ENCODE measurements around the gene CD300A. TPM values are rescaled to one million over a fixed set of nuclear protein-coding genes. Genes with fewer than 3 reads are reported as not detected.

Gene CD300A
- total RNA-seq, 5 donors from 2014 or later (not counting 1 experiment from before 2014, with no cell fraction given): 9.2 to 18.8 (median 12.5) TPM

- no peak for DNase-seq
- no peaks in the 10 kb centered on the region for H3K9me3 ChIP-seq
- Mint-ChIP-seq H3K27me3 (peaks cover 8 to 16% of the 10 kb centered on the region in 2 donors), H3K36me3 (no peaks in the 10 kb centered on the region), H3K27ac (no peak overlapping the region), H3K9me3 (no peaks in the 10 kb centered on the region), H3K4me3 (no peak overlapping the region), H3K4me1 (peaks cover 2 to 5% (median 5%) of the 10 kb centered on the region in 3 donors)
- no peak overlapping the region for H3K27ac ChIP-seq (ENCODE audit: low read length)
- peaks cover 0 to 60% of the 10 kb centered on the region in 2 experiments for H3K27me3 ChIP-seq (replicated peaks in 1 of 2; ENCODE audit: control insufficient read depth in 2 of 2, extremely low read depth in 1 of 2, insufficient read depth in 2 of 2, low read length in 1 of 2)
- H3K4me3 ChIP-seq (ENCODE audit: control insufficient read depth in 1 of 2, extremely low read depth in 1 of 2, low read length in 1 of 2): no peak overlapping the region
- ChIA-PET CTCF (no interaction called here), POLR2A (interaction anchor here (0.5 to 0.7 kb wide), 2 partner anchors 47 to 311 kb away, joined by 3 read pairs; no protein-coding TSS in a partner anchor)
- 58% methylated on average over 4 of the region's 12 CpGs for WGBS (ENCODE audit: insufficient coverage)
- no peak for ATAC-seq (replicated peaks in 1 of 4)
- H3K36me3 ChIP-seq (ENCODE audit: control insufficient read depth in 2 of 2, extremely low read depth in 1 of 2, insufficient read depth in 1 of 2, low read length in 1 of 2): no peaks in the 10 kb centered on the region
- peaks cover 2 to 24% of the 10 kb centered on the region in 2 experiments for H3K4me1 ChIP-seq (ENCODE audit: control insufficient read depth in 1 of 2, extremely low read depth in 1 of 2, insufficient read depth in 2 of 2, low read length in 2 of 2)
Observed at GRCh38 chr17:74444406-74444805, 22.0 kb upstream of the CD300A start.

- H3K4me1 ChIP-seq (ENCODE audit: control insufficient read depth in 1 of 2, extremely low read depth in 1 of 2, insufficient read depth in 2 of 2, low read length in 2 of 2): peaks cover 2 to 20% of the 10 kb centered on the region in 2 experiments
- Mint-ChIP-seq H3K4me1 (peaks cover 2 to 5% (median 2%) of the 10 kb centered on the region in 3 donors), H3K4me3 (no peak overlapping the region), H3K9me3 (no peaks in the 10 kb centered on the region), H3K36me3 (no peaks in the 10 kb centered on the region), H3K27me3 (peaks cover 3 to 14% of the 10 kb centered on the region in 2 donors), H3K27ac (no peak overlapping the region)
- no peaks in the 10 kb centered on the region for H3K9me3 ChIP-seq
- no peak for ATAC-seq (replicated peaks in 1 of 4)
- no peaks in the 10 kb centered on the region for H3K36me3 ChIP-seq (ENCODE audit: control insufficient read depth in 2 of 2, extremely low read depth in 1 of 2, insufficient read depth in 1 of 2, low read length in 1 of 2)
- no peak overlapping the region for H3K27ac ChIP-seq (ENCODE audit: low read length)
- ChIA-PET POLR2A (interaction anchor here in 1 of 2 donors (0.7 kb wide), 1 partner anchor 47 kb away, joined by 3 read pairs; no protein-coding TSS in a partner anchor), CTCF (interaction anchor here in 1 of 2 donors (0.7 kb wide), 1 partner anchor 12 kb away, joined by 5 read pairs; no protein-coding TSS in a partner anchor)
- no peak for DNase-seq
- H3K4me3 ChIP-seq (ENCODE audit: control insufficient read depth in 1 of 2, extremely low read depth in 1 of 2, low read length in 1 of 2): no peak overlapping the region
- peaks cover 0 to 53% of the 10 kb centered on the region in 2 experiments for H3K27me3 ChIP-seq (replicated peaks in 1 of 2; ENCODE audit: control insufficient read depth in 2 of 2, extremely low read depth in 1 of 2, insufficient read depth in 2 of 2, low read length in 1 of 2)
- 100% methylated on average over 2 of the region's 7 CpGs for WGBS (ENCODE audit: insufficient coverage)
Observed at GRCh38 chr17:74445158-74445557, 21.3 kb upstream of the CD300A start.

GRCh38 chr17:74446551-74447500, 19.6 kb upstream of the CD300A start:
- DNase-seq: no peak
- no peak overlapping the region for H3K4me3 ChIP-seq (ENCODE audit: control insufficient read depth in 1 of 2, extremely low read depth in 1 of 2, low read length in 1 of 2)
- Mint-ChIP-seq H3K9me3 (no peaks in the 10 kb centered on the region), H3K36me3 (no peaks in the 10 kb centered on the region), H3K27ac (no peak overlapping the region), H3K27me3 (peaks cover 7 to 9% of the 10 kb centered on the region in 2 donors), H3K4me1 (peaks cover 0 to 5% (median 3%) of the 10 kb centered on the region in 3 donors), H3K4me3 (peak overlapping the region in 1 of 3 donors; percentile 36)
- CTCF ChIA-PET: no interaction called here
- H3K9me3 ChIP-seq: no peaks in the 10 kb centered on the region
- POLR2A ChIA-PET: no interaction called here
- WGBS (ENCODE audit: insufficient coverage): 25% methylated on average over 22 of the region's 31 CpGs
- H3K27me3 ChIP-seq (replicated peaks in 1 of 2; ENCODE audit: control insufficient read depth in 2 of 2, extremely low read depth in 1 of 2, insufficient read depth in 2 of 2, low read length in 1 of 2): peaks cover 0 to 48% of the 10 kb centered on the region in 2 experiments
- peak in 1 of 4 experiments; percentile 41 for ATAC-seq (replicated peaks in 1 of 4)
- no peaks in the 10 kb centered on the region for H3K36me3 ChIP-seq (ENCODE audit: control insufficient read depth in 2 of 2, extremely low read depth in 1 of 2, insufficient read depth in 1 of 2, low read length in 1 of 2)
- no peak overlapping the region for H3K27ac ChIP-seq (ENCODE audit: low read length)
- peaks cover 2 to 21% of the 10 kb centered on the region in 2 experiments for H3K4me1 ChIP-seq (ENCODE audit: control insufficient read depth in 1 of 2, extremely low read depth in 1 of 2, insufficient read depth in 2 of 2, low read length in 2 of 2)

GRCh38 chr17:74447628-74448159, 18.7 kb upstream of the CD300A start:
- DNase-seq (no peak), ATAC-seq (replicated peaks in 1 of 4) (no peak)
- Histone ChIP-seq H3K4me1 (ENCODE audit: control insufficient read depth in 1 of 2, extremely low read depth in 1 of 2, insufficient read depth in 2 of 2, low read length in 2 of 2) (peaks cover 2 to 25% of the 10 kb centered on the region in 2 experiments), H3K36me3 (ENCODE audit: control insufficient read depth in 2 of 2, extremely low read depth in 1 of 2, insufficient read depth in 1 of 2, low read length in 1 of 2) (no peaks in the 10 kb centered on the region), H3K27me3 (replicated peaks in 1 of 2; ENCODE audit: control insufficient read depth in 2 of 2, extremely low read depth in 1 of 2, insufficient read depth in 2 of 2, low read length in 1 of 2) (peaks cover 0 to 49% of the 10 kb centered on the region in 2 experiments), H3K4me3 (ENCODE audit: control insufficient read depth in 1 of 2, extremely low read depth in 1 of 2, low read length in 1 of 2) (no peak overlapping the region), H3K27ac (ENCODE audit: low read length) (no peak overlapping the region), H3K9me3 (no peaks in the 10 kb centered on the region)
- H3K4me3 Mint-ChIP-seq: no peak overlapping the region
- ChIA-PET POLR2A (no interaction called here), CTCF (interaction anchor here in 1 of 2 donors (0.6 kb wide), 1 partner anchor 46 kb away, joined by 3 read pairs; no protein-coding TSS in a partner anchor)
- H3K9me3 Mint-ChIP-seq: no peaks in the 10 kb centered on the region
- H3K27me3 Mint-ChIP-seq: peaks cover 4 to 6% of the 10 kb centered on the region in 2 donors
- WGBS (ENCODE audit: insufficient coverage): 93% methylated on average over 8 of the region's 11 CpGs
- H3K36me3 Mint-ChIP-seq: no peaks in the 10 kb centered on the region
- no peak overlapping the region for H3K27ac Mint-ChIP-seq
- peaks cover 0 to 11% (median 11%) of the 10 kb centered on the region in 3 donors for H3K4me1 Mint-ChIP-seq

GRCh38 chr17:74448756-74449155, 17.7 kb upstream of the CD300A start:
- no peaks in the 10 kb centered on the region for H3K36me3 Mint-ChIP-seq
- H3K4me3 Mint-ChIP-seq: no peak overlapping the region
- Histone ChIP-seq H3K27ac (ENCODE audit: low read length) (no peak overlapping the region), H3K4me3 (ENCODE audit: control insufficient read depth in 1 of 2, extremely low read depth in 1 of 2, low read length in 1 of 2) (no peak overlapping the region), H3K27me3 (replicated peaks in 1 of 2; ENCODE audit: control insufficient read depth in 2 of 2, extremely low read depth in 1 of 2, insufficient read depth in 2 of 2, low read length in 1 of 2) (peaks cover 0 to 49% of the 10 kb centered on the region in 2 experiments), H3K4me1 (ENCODE audit: control insufficient read depth in 1 of 2, extremely low read depth in 1 of 2, insufficient read depth in 2 of 2, low read length in 2 of 2) (peaks cover 2 to 26% of the 10 kb centered on the region in 2 experiments), H3K9me3 (no peaks in the 10 kb centered on the region), H3K36me3 (ENCODE audit: control insufficient read depth in 2 of 2, extremely low read depth in 1 of 2, insufficient read depth in 1 of 2, low read length in 1 of 2) (no peaks in the 10 kb centered on the region)
- H3K9me3 Mint-ChIP-seq: no peaks in the 10 kb centered on the region
- no peak for DNase-seq
- no peak overlapping the region for H3K27ac Mint-ChIP-seq
- POLR2A ChIA-PET: no interaction called here
- peaks cover 0 to 16% (median 16%) of the 10 kb centered on the region in 3 donors for H3K4me1 Mint-ChIP-seq
- WGBS (ENCODE audit: insufficient coverage): 91% methylated on average over 7 of the region's 8 CpGs
- H3K27me3 Mint-ChIP-seq: peaks cover 4 to 7% of the 10 kb centered on the region in 2 donors
- ATAC-seq (replicated peaks in 1 of 4): no peak
- CTCF ChIA-PET: interaction anchor here (0.6 to 0.7 kb wide), 2 partner anchors 48 to 79 kb away, joined by 3 to 4 read pairs; no protein-coding TSS in a partner anchor

- H3K4me1 Mint-ChIP-seq: peaks cover 0 to 17% (median 16%) of the 10 kb centered on the region in 3 donors
- H3K4me3 Mint-ChIP-seq: no peak overlapping the region
- peaks cover 0 to 45% of the 10 kb centered on the region in 2 experiments for H3K27me3 ChIP-seq (replicated peaks in 1 of 2; ENCODE audit: control insufficient read depth in 2 of 2, extremely low read depth in 1 of 2, insufficient read depth in 2 of 2, low read length in 1 of 2)
- H3K27me3 Mint-ChIP-seq: peaks cover 4% of the 10 kb centered on the region in 2 donors
- no peak overlapping the region for H3K27ac Mint-ChIP-seq
- ATAC-seq (replicated peaks in 1 of 4) (no peak), DNase-seq (no peak)
- H3K9me3 ChIP-seq: no peaks in the 10 kb centered on the region
- no peak overlapping the region for H3K27ac ChIP-seq (ENCODE audit: low read length)
- H3K9me3 Mint-ChIP-seq: no peaks in the 10 kb centered on the region
- no peaks in the 10 kb centered on the region for H3K36me3 ChIP-seq (ENCODE audit: control insufficient read depth in 2 of 2, extremely low read depth in 1 of 2, insufficient read depth in 1 of 2, low read length in 1 of 2)
- H3K4me1 ChIP-seq (ENCODE audit: control insufficient read depth in 1 of 2, extremely low read depth in 1 of 2, insufficient read depth in 2 of 2, low read length in 2 of 2): peaks cover 2 to 30% of the 10 kb centered on the region in 2 experiments
- no peaks in the 10 kb centered on the region for H3K36me3 Mint-ChIP-seq
- CTCF ChIA-PET: no interaction called here
- WGBS (ENCODE audit: insufficient coverage): 85% methylated on average over 10 of the region's 11 CpGs
- no peak overlapping the region for H3K4me3 ChIP-seq (ENCODE audit: control insufficient read depth in 1 of 2, extremely low read depth in 1 of 2, low read length in 1 of 2)
- POLR2A ChIA-PET: interaction anchor here in 1 of 2 donors (0.7 kb wide), 1 partner anchor 111 kb away, joined by 3 read pairs; no protein-coding TSS in a partner anchor
Observed at GRCh38 chr17:74449306-74449705, 17.1 kb upstream of the CD300A start.
